ENCODE results near the gene TYROBP. TPM values are rescaled to one million over a fixed set of nuclear protein-coding genes. Genes with fewer than 3 reads are reported as not detected.

Gene TYROBP
- total and polyA plus RNA-seq, 7 experiments from 2014 or later = 2.3 to 428 (median 17.3) TPM; not detected in 1

DNA sequence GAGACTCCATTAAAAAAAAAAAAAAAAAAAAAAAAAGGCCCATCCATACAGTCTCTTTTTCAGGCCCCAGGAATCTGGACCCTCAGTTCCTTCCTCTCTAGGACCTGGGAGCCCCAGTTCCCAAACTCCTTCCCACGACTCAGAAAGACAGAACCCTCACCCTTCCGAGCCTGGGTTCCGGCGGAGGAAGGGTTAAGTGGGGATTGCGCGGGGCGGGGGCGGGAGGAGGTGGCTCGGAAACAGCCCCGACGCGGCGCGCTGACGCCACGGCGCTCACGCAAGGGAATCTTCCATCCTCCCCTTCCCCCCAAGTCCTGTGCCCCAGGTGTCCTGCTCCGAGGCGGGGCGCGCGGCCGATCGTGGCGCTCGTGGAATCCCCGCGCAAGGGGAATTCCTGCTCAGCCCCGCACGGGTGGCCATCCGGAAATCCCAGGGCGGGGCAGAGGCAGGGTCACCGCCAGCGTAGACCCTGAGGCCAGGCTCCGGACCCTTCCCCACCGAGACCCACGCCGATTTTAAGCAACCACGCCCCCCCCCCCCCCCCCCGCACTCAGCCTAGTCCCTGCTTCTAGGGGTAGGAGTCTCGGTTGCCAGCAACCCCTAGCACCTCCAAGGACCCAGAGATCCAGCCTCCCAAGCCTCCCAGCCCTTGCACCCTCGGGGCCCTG is 8.4 kb downstream of the TYROBP start:
- Mint-ChIP-seq H3K36me3 (peaks cover 0 to 19% (median 9%) of the 10 kb centered on the region in 5 donors), H3K9me3 (peaks cover 0 to 3% (median 0%) of the 10 kb centered on the region in 11 donors)

GRCh38 chr19:35898499-35898809 is 9.6 kb downstream of the TYROBP start:
- peak overlapping the region; percentile 100 for H3K27ac ChIP-seq (ENCODE audit: low read depth, low read length)
- Mint-ChIP-seq H3K4me3 (peak overlapping the region; percentile 83 to 100 (median 95)), H3K36me3 (peaks cover 0 to 17% (median 8%) of the 10 kb centered on the region in 5 donors), H3K4me1 (peaks cover 25 to 53% (median 34%) of the 10 kb centered on the region in 7 donors), H3K9me3 (peaks cover 0 to 3% (median 0%) of the 10 kb centered on the region in 11 donors), H3K27me3 (no peaks in the 10 kb centered on the region), H3K27ac (peak overlapping the region; percentile 84 to 97 (median 96))
- peaks cover 25 to 33% of the 10 kb centered on the region in 2 donors for H3K4me1 ChIP-seq (ENCODE audit: control insufficient read depth in 2 of 2, insufficient read depth in 2 of 2, low read length in 2 of 2)
- DNase-seq (peak in 2 of 9 donors; percentile 11 to 24), ATAC-seq (no peak)
- H3K36me3 ChIP-seq (ENCODE audit: control insufficient read depth in 2 of 3, insufficient read depth in 3 of 3, low read length in 3 of 3) = peaks cover 0 to 47% (median 10%) of the 10 kb centered on the region in 3 experiments
- H3K9me3 ChIP-seq (ENCODE audit: control insufficient read depth in 2 of 3, low read length in 3 of 3) = no peaks in the 10 kb centered on the region
- intact Hi-C loops (cut with micrococcal nuclease) = loop anchor here (2.0 to 10.0 kb wide), 2 partner anchors 60 to 216 kb away; partner anchors contain the start of genes OVOL3 (in 1 of the 2), POLR2I (in 1 of the 2) and TBCB (in 1 of the 2)
- no peaks in the 10 kb centered on the region for H3K27me3 ChIP-seq (ENCODE audit: control insufficient read depth in 2 of 2, insufficient read depth in 2 of 2, low read length in 2 of 2)
- ChIA-PET CTCF (interaction anchor here (0.6 to 1.7 kb wide), 3 partner anchors 13 to 16 kb away, joined by 3 to 6 read pairs (median 5); no protein-coding TSS in a partner anchor), POLR2A (interaction anchor here (0.5 to 1.5 kb wide), 8 partner anchors 10 to 157 kb away, joined by 3 to 11 read pairs (median 6); partner anchors contain the start of genes IGFLR1 and TYROBP)
- H3K4me3 ChIP-seq (ENCODE audit: low read length) = peak overlapping the region; percentile 94

More for the DNA sequence above, 8.4 kb downstream of the TYROBP start:
- POLR2A ChIA-PET = interaction anchor here (1.4 to 2.1 kb wide), 4 partner anchors 17 to 32 kb away, joined by 5 to 23 read pairs (median 8); no protein-coding TSS in a partner anchor
- intact Hi-C loops (cut with micrococcal nuclease) = loop anchor here (1.0 to 10.0 kb wide), 11 partner anchors 17 to 687 kb away; partner anchors contain the start of genes TBCB (in 2 of the 2), ALKBH6 (in 1 of the 2), OVOL3 (in 1 of the 2) and POLR2I (in 1 of the 2)
- CTCF ChIA-PET = no interaction called here
- Histone ChIP-seq H3K4me1 (ENCODE audit: control insufficient read depth in 2 of 2, insufficient read depth in 2 of 2, low read length in 2 of 2) (peaks cover 35 to 43% of the 10 kb centered on the region in 2 donors), H3K27me3 (ENCODE audit: control insufficient read depth in 2 of 2, insufficient read depth in 2 of 2, low read length in 2 of 2) (no peaks in the 10 kb centered on the region), H3K9me3 (ENCODE audit: control insufficient read depth in 2 of 3, low read length in 3 of 3) (no peaks in the 10 kb centered on the region), H3K27ac (ENCODE audit: low read depth, low read length) (peak overlapping the region; percentile 100), H3K4me3 (ENCODE audit: low read length) (peak overlapping the region; percentile 94), H3K36me3 (ENCODE audit: control insufficient read depth in 2 of 3, insufficient read depth in 3 of 3, low read length in 3 of 3) (peaks cover 4 to 37% (median 6%) of the 10 kb centered on the region in 3 experiments)
- peak; percentile 74 for ATAC-seq
- Mint-ChIP-seq H3K4me1 (peaks cover 34 to 65% (median 46%) of the 10 kb centered on the region in 7 donors), H3K4me3 (peak overlapping the region; percentile 83 to 100 (median 95)), H3K27ac (peak overlapping the region; percentile 92 to 97 (median 96)), H3K27me3 (no peaks in the 10 kb centered on the region)
- DNase-seq = peak; percentile 74 to 94 (median 87)

- DNase-seq (no peak), ATAC-seq (no peak)
- peak overlapping the region; percentile 82 to 97 (median 96) for H3K27ac Mint-ChIP-seq
- Histone ChIP-seq H3K27ac (ENCODE audit: low read depth, low read length) (peak overlapping the region; percentile 100), H3K4me1 (ENCODE audit: control insufficient read depth in 2 of 2, insufficient read depth in 2 of 2, low read length in 2 of 2) (peaks cover 25 to 33% of the 10 kb centered on the region in 2 donors), H3K27me3 (ENCODE audit: control insufficient read depth in 2 of 2, insufficient read depth in 2 of 2, low read length in 2 of 2) (no peaks in the 10 kb centered on the region), H3K4me3 (ENCODE audit: low read length) (peak overlapping the region; percentile 94), H3K36me3 (ENCODE audit: control insufficient read depth in 2 of 3, insufficient read depth in 3 of 3, low read length in 3 of 3) (peaks cover 3 to 53% (median 10%) of the 10 kb centered on the region in 3 experiments), H3K9me3 (ENCODE audit: control insufficient read depth in 2 of 3, low read length in 3 of 3) (no peaks in the 10 kb centered on the region)
- intact Hi-C loops (cut with micrococcal nuclease) = loop anchor here (2.0 to 10.0 kb wide), 2 partner anchors 61 to 217 kb away; partner anchors contain the start of genes OVOL3 (in 1 of the 2), POLR2I (in 1 of the 2) and TBCB (in 1 of the 2)
- H3K9me3 Mint-ChIP-seq = peaks cover 0 to 3% (median 0%) of the 10 kb centered on the region in 11 donors
- H3K27me3 Mint-ChIP-seq = no peaks in the 10 kb centered on the region
- ChIA-PET CTCF (interaction anchor here (0.6 to 1.7 kb wide), 4 partner anchors 9 to 17 kb away, joined by 3 to 6 read pairs (median 4); no protein-coding TSS in a partner anchor), POLR2A (interaction anchor here (0.5 to 1.5 kb wide), 9 partner anchors 10 to 159 kb away, joined by 3 to 11 read pairs (median 5); partner anchors contain the start of genes IGFLR1 and TYROBP)
- H3K36me3 Mint-ChIP-seq = peaks cover 0 to 20% (median 8%) of the 10 kb centered on the region in 5 donors
- peak overlapping the region; percentile 77 to 100 (median 94) for H3K4me3 Mint-ChIP-seq
- H3K4me1 Mint-ChIP-seq = peaks cover 19 to 47% (median 33%) of the 10 kb centered on the region in 7 donors
Measured at GRCh38 chr19:35897706-35898451, 10.2 kb downstream of the TYROBP start.

DNA sequence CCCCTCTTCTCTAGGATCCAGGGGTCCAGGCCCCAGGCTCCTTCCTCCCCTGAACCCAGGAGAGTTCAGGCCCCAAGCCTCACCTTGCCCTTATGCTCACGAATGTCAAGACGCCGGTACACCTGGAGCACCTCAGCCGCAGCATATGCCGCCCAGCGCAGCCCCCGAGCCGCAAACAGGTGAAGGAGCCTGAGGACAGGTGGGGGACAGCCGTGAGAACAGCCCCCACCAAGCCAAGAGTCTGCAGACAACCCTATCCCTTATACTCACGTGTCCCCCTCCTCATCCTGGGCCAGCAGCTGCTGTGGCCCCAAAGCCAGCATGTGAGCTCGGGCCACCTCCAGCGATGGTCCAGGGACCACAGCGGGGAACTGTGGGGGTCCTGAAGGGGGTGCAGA is 11.5 kb downstream of the TYROBP start:
- POLR2A ChIA-PET = interaction anchor here (1.0 kb wide), 1 partner anchor 14 kb away, joined by 3 read pairs; no protein-coding TSS in a partner anchor
- no peaks in the 10 kb centered on the region for H3K27me3 Mint-ChIP-seq
- H3K27me3 ChIP-seq (ENCODE audit: control insufficient read depth in 2 of 2, insufficient read depth in 2 of 2, low read length in 2 of 2) = no peaks in the 10 kb centered on the region

GRCh38 chr19:35895911-35896642 is 12.0 kb downstream of the TYROBP start:
- no peak for DNase-seq
- POLR2A ChIA-PET = interaction anchor here (1.0 kb wide), 1 partner anchor 14 kb away, joined by 3 read pairs; no protein-coding TSS in a partner anchor
- peak overlapping the region in 7 of 9 donors; percentile 17 to 97 (median 31) for H3K27ac Mint-ChIP-seq
- intact Hi-C loops (cut with micrococcal nuclease) = loop anchor here in 1 of 2 donors (10.0 kb wide), 1 partner anchor 219 kb away; the partner anchor contains the start of genes OVOL3, POLR2I and TBCB
- H3K4me1 ChIP-seq (ENCODE audit: control insufficient read depth in 2 of 2, insufficient read depth in 2 of 2, low read length in 2 of 2) = peaks cover 16 to 22% of the 10 kb centered on the region in 2 donors
- H3K36me3 ChIP-seq (ENCODE audit: control insufficient read depth in 2 of 3, insufficient read depth in 3 of 3, low read length in 3 of 3) = peaks cover 9 to 65% (median 13%) of the 10 kb centered on the region in 3 experiments
- H3K4me1 Mint-ChIP-seq = peaks cover 11 to 36% (median 21%) of the 10 kb centered on the region in 7 donors
- H3K27ac ChIP-seq (ENCODE audit: low read depth, low read length) = peak overlapping the region; percentile 100
- peaks cover 0 to 22% (median 14%) of the 10 kb centered on the region in 5 donors for H3K36me3 Mint-ChIP-seq
- CTCF ChIA-PET = interaction anchor here (0.6 kb wide), 1 partner anchor 76 kb away, joined by 3 read pairs; no protein-coding TSS in a partner anchor
- peak overlapping the region in 7 of 10 donors; percentile 30 to 74 (median 38) for H3K4me3 Mint-ChIP-seq
- no peaks in the 10 kb centered on the region for H3K9me3 ChIP-seq (ENCODE audit: control insufficient read depth in 2 of 3, low read length in 3 of 3)
- ATAC-seq = no peak
- peaks cover 0 to 3% (median 0%) of the 10 kb centered on the region in 11 donors for H3K9me3 Mint-ChIP-seq
- no peaks in the 10 kb centered on the region for H3K27me3 Mint-ChIP-seq
- H3K27me3 ChIP-seq (ENCODE audit: control insufficient read depth in 2 of 2, insufficient read depth in 2 of 2, low read length in 2 of 2) = no peaks in the 10 kb centered on the region
- no peak overlapping the region for H3K4me3 ChIP-seq (ENCODE audit: low read length)

More for the DNA sequence above, 11.5 kb downstream of the TYROBP start:
- Histone ChIP-seq H3K36me3 (ENCODE audit: control insufficient read depth in 2 of 3, insufficient read depth in 3 of 3, low read length in 3 of 3) (peaks cover 9 to 63% (median 10%) of the 10 kb centered on the region in 3 experiments), H3K4me1 (ENCODE audit: control insufficient read depth in 2 of 2, insufficient read depth in 2 of 2, low read length in 2 of 2) (peaks cover 22 to 28% of the 10 kb centered on the region in 2 donors), H3K9me3 (ENCODE audit: control insufficient read depth in 2 of 3, low read length in 3 of 3) (no peaks in the 10 kb centered on the region), H3K27ac (ENCODE audit: low read depth, low read length) (peak overlapping the region; percentile 100), H3K4me3 (ENCODE audit: low read length) (no peak overlapping the region)
- intact Hi-C loops (cut with micrococcal nuclease) = loop anchor here in 1 of 2 donors (10.0 kb wide), 1 partner anchor 218 kb away; the partner anchor contains the start of genes OVOL3, POLR2I and TBCB
- no peak for DNase-seq
- Mint-ChIP-seq H3K27ac (peak overlapping the region in 6 of 9 donors; percentile 8 to 97 (median 46)), H3K4me3 (peak overlapping the region in 6 of 10 donors; percentile 30 to 83 (median 42)), H3K36me3 (peaks cover 0 to 22% (median 12%) of the 10 kb centered on the region in 5 donors), H3K4me1 (peaks cover 11 to 41% (median 22%) of the 10 kb centered on the region in 7 donors), H3K9me3 (peaks cover 0 to 3% (median 0%) of the 10 kb centered on the region in 11 donors)
- ATAC-seq = no peak
- CTCF ChIA-PET = no interaction called here
